Activated CD4-positive, alpha-beta T cell treated with anti-CD3 and anti-CD28 coated beads, Interleukin-2, amount 10 ng/mL, durations not matched to agents 7 days and 5 days (primary cell): ENCODE data around the gene OR4Q3. TPM values are rescaled to one million over a fixed set of nuclear protein-coding genes. Genes with fewer than 3 reads are reported as not detected.
"Not testable (repeated sequence)": the region's sequence is repeated elsewhere in the genome, so short reads cannot be mapped to it uniquely, and the experiment has no call there.

Experiments used
- CTCF ChIA-PET: fragments of 350-600 bp; sonication (Branson Sonifier 250); formaldehyde crosslinking; loops from one replicate; lab custom pipeline; 2021; ENCODE audit warnings: antibody characterized with exemption; lab: Charles Lee
- POLR2A ChIA-PET: fragments of 350-600 bp; sonication (Branson Sonifier 250); formaldehyde crosslinking; loops from one replicate; lab custom pipeline; 2021; ENCODE audit warnings: antibody characterized with exemption; lab: Charles Lee
- DNase-seq: peaks from one replicate; pipeline ENCODE4 v3.0.0-alpha.2; 2020
- H3K27ac Mint-ChIP-seq: one replicate; pipeline ENCODE4 v1.8.0; 2021; ENCODE audit warnings: mild to moderate bottlenecking, moderate library complexity, mixed read lengths
- H3K27me3 Mint-ChIP-seq: one replicate; pipeline ENCODE4 v1.8.0; 2021; ENCODE audit warnings: mixed read lengths
- H3K36me3 Mint-ChIP-seq: one replicate; pipeline ENCODE4 v1.8.0; 2021; ENCODE audit warnings: low read depth, mixed read lengths
- H3K4me1 Mint-ChIP-seq: one replicate; pipeline ENCODE4 v1.8.0; 2021; ENCODE audit warnings: mixed read lengths
- H3K4me3 Mint-ChIP-seq: one replicate; pipeline ENCODE4 v1.8.0; 2021; ENCODE audit warnings: mild to moderate bottlenecking, moderate library complexity, mixed read lengths
- H3K9me3 Mint-ChIP-seq: one replicate; pipeline ENCODE4 v1.8.0; 2021; ENCODE audit warnings: mixed read lengths
- total RNA-seq, 2 experiments: library from RNA; stranded (reverse); gene quantifications; one replicate each; pipeline ENCODE4 v1.2.3, GENCODE V29; 2021

Gene OR4Q3
- total RNA-seq, 2 experiments from 2014 or later = not detected

- H3K9me3 Mint-ChIP-seq, H3K27ac Mint-ChIP-seq, H3K4me3 Mint-ChIP-seq, CTCF ChIA-PET, H3K4me1 Mint-ChIP-seq, POLR2A ChIA-PET, H3K36me3 Mint-ChIP-seq, DNase-seq, H3K27me3 Mint-ChIP-seq: not testable (repeated sequence)
These were observed 53.2 kb downstream of the OR4Q3 start for GRCh38 chr14:19796520-19797108.

Other genes with a start within 250 kb of the OR4Q3 start
- not detected for gene OR11H2, start 29.7 kb upstream of the OR4Q3 start, total RNA-seq
- not detected for gene OR4M1, start 29.9 kb downstream of the OR4Q3 start, total RNA-seq
- not detected for gene OR4N2, start 60.2 kb downstream of the OR4Q3 start, total RNA-seq
- gene OR4K2, start 131.6 kb downstream of the OR4Q3 start, total RNA-seq = not detected
- not detected for gene OR4K5, start 177.0 kb downstream of the OR4Q3 start, total RNA-seq
- not detected for gene OR4K1, start 187.3 kb downstream of the OR4Q3 start, total RNA-seq
- gene OR4K15, start 232.0 kb downstream of the OR4Q3 start, total RNA-seq = not detected